TTC549 (cell line): ENCODE data around the gene MIA2.
A peak's percentile ranks its signal among the peaks of the same experiment; 100 is the strongest.
"Not testable (repeated sequence)": the region's sequence is repeated elsewhere in the genome, so short reads cannot be mapped to it uniquely, and the experiment has no call there.

Experiments
- FAIRE-seq: peaks from 2 replicates; lab custom pipeline; 2012; peaks lifted over from hg19 to GRCh38; lab: Jason Lieb, UNC

MIA2 gene

DNA sequence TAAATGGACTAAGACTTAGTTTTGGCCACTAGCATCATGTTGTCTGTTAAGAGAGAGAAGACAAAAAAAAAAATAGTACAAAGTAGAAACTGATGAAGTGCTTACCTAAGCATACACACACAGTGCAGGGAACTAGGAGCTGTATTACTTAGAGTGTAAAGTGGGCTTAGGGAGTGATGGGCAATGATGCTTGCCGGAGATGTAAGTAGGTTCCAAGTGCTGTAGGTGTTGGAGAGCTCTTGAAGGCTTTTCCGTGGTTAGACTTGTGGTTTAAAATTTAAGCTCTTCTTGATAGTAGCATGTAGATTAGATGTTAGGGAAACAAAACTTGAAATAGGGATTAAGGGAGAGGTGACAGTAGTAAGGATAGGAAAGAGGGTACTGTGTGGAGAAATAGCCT is 34.7 kb downstream of the MIA2 start:
- FAIRE-seq: no peak

DNA sequence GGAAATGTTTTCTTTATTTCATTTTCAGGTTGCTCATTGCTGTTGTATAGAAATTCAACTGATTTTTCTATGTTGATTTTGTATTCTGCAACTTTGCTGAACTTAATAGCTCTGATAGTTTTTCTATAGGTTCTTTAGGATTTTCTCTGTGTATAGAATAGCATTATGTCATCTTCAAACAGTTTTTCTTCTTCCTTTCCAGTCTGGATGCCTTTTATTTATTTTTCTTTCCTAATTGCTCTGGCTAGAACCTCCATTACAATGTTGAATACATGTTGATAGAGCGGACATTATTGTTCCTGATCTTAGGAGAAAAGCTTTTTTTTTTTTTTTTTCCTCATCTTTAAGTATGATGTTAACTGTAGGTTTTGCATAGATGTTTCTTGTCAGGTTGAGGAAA is 39.2 kb downstream of the MIA2 start:
- FAIRE-seq: no peak

DNA sequence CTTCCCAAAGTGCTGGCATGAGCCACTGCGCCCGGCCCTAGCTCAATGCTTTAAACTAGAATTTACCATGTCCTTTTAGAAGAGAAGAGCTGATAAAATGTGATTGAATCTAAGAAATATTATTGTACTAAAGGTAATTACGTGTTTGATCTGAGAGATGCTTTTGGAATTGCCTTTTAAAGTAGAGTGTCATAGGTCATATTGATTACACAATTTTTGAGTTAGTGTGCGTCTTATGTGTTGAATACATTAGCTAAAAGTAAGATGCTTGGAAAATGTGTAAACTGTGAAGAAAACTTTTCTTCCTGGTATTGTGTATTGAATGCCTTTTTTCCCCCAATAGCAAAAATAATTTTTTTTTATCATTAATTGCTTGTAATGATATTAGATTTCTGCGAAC is 41.7 kb downstream of the MIA2 start:
- no peak for FAIRE-seq

DNA sequence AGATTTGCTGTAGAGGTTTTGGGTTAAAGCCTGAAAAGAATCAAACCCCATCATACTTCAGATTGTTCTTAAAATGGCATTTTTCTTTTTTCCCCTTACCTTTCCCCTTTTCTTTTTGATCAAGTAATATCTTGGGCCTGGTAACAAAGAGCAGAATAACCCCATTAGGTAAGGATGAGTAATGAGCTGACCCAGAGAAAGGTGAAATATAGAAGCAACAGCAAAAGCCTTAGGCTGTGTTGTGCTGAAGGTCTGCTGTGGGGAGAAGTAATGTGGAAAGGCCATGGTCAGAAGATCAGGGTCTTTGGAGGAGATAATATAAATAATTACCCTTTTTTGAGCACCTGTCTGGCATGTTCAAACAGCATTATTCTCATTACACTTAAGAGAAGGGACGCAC is 42.3 kb downstream of the MIA2 start:
- FAIRE-seq: no peak

DNA sequence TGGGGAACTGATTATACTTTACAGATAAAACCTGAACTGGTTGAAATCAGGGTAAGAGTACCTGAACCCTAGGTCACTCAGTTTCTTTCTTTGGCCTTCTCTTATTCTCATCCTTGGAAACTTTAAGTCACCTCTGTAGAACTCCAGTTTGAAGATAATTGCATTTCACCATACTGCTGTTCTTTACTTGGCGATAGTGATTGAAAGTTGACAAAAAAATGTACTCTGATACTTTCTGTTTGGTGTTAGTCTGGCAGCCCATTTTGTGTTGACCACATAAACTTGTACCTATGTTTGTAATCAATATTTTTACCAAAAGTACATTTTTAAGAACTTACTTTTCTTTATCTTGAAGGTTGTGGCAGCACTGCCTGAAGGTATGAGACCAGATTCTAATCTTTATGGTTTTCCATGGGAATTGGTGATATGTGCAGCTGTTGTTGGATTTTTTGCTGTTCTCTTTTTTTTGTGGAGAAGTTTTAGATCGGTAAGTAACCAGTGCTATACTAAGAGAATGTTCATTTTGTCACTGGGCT is 42.9 kb downstream of the MIA2 start:
- FAIRE-seq: no peak

DNA sequence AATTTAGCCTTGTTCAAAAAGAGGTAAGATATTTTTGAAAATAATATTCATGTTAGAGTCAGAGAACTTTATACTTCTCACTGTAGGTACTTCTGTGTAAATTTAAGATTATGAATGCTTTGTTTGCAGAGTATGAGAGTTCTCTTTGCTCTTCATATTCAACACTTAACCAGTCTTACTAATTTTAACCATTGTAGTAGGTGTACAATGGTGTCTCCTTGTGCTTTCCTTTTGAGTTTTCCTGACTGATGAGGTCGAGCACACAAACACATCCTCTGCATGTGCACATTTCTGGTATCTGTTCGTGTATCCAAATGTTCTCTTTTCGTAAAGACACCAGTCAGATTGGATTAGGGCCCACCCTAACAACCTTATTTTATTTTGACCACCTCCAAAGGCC is 45.8 kb downstream of the MIA2 start:
- FAIRE-seq: no peak

DNA sequence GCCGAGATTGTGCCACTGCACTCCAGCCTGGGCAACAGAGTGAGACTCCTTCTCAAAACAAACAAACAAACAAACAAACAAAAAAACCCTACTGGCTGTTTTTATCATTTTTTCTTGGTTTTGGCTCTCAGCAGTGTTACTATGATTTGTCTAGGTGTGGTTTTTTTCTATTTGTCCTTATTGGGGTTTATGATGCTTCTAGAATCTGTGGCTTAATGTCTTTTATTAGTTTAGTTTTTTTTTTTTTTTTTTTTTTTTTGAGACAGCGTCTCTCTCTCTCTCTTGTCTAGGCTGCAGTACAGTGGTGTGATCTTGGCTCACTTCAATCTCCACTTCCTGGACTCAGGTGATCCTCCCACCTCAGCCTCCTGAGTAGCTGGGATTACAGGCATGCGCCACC is 47.0 kb downstream of the MIA2 start:
- FAIRE-seq: not testable (repeated sequence)

DNA sequence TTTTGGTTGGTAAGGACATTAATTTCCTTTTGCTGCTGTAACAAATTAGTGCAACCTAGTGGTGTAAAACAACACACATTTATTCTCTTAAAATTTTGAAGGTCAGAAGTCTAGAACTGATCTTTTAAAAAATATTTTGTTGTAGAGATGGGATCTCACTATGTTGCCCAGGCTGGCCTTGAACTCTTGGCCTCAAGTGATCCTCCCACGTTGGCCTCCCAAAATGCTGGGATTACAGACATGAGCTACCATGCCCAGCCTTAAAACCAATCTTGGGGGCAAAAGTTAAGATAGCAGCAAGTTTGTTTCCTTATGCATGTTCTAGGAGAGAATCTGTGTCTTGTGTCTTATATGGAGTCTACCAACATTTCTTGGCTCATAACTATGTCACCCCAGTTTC is 55.8 kb downstream of the MIA2 start:
- no peak for FAIRE-seq

DNA sequence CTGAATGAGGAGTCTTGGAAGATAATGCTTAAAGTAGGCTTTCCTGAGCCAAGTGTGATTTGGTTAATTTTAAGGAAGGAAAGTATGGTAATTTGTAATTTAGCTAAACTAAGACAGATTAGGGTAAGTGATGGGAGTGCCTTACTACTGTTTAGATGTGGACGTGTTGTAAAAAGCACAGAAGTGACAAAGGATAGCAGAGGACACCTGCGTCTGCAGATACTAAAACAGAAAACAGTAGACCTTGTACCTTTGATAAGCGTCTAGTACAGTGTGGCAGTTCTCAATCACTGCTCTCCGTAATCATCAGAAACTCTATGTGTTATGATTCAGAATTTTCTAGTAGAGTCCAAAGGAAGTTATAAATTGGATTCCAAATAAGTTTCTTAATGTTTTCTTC is 58.0 kb downstream of the MIA2 start:
- no peak for FAIRE-seq

DNA sequence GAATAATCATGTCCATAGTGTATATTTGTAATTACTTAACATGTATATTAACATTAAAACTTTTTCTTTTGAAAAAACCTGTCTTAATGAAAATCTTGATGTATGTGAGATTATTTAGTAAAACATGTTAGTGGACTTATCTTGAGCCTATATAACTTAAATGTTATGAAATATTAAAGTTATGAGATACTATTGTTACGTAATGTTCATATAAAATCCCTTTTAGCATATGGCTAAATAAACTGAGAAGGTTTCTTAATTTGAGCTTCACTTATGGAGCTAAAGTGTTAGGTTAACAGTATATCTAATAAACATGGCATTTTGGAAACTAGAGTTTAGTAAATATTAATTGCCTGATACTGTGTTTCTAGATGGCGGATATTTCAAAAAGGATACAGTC is 59.9 kb downstream of the MIA2 start:
- FAIRE-seq: peak; percentile 29

DNA sequence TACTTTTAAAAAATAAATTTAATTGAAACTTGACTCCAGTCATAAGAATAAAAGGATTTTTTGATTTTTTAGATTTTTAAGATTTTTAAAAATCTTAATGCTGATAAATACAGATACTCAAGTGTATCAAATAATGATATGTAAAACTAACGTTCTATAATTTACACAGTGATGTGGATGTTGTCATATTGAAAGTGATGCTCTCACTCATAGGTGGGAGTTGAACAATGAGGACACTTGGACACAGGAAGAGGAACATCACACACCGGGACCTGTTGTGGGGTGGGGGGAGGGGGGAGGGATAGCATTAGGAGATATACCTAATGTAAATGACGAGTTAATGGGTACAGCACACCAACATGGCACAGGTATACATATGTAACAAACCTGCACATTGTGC is 66.7 kb downstream of the MIA2 start:
- FAIRE-seq: peak; percentile 13

DNA sequence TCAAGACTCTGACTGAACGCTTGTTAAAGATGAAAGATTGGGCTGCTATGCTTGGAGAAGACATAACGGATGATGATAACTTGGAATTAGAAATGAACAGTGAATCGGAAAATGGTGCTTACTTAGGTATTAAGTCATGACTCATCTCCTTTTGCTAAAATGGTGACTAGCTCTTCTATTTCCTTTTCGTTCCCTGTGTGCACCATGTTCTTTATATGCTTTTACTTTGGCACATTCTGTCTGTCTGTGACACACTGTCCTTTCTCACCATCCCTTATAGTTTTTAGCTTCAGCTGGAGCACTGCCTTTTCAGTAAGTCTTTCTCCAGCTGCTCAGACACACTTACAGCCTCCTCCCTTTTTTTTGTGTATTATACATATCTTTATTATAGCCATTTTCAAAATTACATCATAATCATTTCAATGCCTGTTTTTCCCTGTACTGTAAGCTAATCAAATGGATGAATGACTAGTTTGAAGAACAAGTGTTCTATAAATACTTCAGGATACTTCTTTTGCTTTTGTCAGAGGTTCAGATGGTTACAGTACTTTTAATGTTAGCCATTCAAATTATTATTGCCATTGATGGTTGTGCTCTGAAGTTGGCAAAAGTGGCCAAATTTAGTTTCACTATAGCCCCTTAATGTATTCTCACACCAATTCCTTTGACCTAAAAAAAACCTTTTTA is 68.6 kb downstream of the MIA2 start:
- no peak for FAIRE-seq

DNA sequence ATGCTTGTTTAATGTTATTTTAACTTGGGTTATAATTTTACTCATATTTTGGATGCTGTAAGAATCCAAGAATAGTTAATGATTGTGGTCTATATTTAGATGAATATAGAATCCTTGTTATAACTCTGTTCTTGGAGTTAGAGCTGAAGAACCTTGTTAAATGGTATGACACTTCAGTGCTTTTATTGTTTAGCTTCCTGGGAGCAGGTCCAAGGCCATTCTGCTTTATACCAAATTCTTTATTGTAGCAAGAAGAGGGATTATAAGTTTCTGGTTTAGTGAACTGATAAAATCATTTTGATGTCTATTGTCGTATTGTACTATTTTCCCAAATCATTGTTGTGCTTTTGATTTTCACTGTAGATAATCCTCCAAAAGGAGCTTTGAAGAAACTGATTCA is 69.4 kb downstream of the MIA2 start:
- FAIRE-seq: no peak

DNA sequence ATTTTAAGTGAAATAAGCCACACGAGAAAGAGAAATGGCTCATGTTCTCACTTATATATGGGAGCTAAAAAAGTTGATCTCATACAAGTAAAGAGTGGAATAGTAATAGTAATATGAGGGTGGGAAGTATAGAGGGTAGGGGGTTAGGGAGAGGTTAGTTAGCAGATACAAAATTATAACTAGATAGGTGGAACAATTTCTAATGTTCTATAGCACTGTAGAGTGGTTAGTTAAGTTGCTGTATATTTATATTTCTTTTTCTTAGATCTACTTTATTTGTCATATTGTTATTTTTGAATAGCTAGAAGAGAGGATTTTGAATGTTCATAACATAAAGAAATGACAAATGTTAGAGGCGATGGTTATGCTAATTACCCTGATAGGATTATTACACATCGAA is 74.1 kb downstream of the MIA2 start:
- FAIRE-seq: no peak

DNA sequence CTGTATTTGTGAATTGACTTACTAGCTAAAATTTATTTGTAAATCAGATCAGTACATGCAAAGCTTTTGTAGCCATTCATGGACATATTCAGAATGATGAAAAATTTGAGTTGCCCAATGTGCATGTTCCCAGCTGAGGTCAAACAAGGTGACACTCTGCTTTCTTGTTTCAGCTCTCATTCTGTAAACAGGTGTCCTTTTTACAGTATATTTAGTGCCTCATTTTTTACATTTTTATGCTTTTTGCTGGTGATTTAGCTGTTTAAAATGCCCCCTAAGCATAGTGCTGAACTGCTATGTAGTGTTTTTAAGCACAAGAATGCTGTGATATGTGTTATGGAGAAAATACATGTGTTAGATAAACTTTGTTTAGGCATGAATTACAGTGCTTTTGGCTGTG is 76.3 kb downstream of the MIA2 start:
- no peak for FAIRE-seq

DNA sequence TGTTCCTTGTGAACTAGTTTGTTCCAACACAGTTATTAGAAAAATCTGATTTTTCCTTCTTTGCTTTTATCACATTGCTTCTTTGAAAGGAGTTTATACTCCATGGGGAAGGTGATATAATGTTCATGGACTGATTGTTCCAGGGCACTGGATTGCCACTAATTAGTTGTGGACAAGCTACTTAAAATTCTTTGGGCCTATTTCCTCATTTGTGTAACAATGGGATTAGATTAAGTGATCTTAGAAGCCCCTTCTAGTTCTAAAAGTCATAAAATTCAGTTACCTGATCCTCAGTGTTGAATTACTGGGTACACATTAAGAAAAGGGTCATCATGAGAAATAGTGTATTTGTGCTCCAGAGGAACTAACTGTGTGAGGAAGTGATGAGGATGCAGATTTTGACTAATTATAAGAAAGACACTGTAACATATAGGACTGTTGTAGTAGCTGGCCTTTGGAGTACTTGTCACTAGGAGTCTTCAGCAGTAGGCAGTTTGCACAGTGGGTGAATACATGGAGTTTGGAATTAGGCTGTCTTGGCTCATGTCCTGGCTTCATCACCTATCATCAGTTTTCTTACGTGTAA is 82.2 kb downstream of the MIA2 start:
- FAIRE-seq: no peak

DNA sequence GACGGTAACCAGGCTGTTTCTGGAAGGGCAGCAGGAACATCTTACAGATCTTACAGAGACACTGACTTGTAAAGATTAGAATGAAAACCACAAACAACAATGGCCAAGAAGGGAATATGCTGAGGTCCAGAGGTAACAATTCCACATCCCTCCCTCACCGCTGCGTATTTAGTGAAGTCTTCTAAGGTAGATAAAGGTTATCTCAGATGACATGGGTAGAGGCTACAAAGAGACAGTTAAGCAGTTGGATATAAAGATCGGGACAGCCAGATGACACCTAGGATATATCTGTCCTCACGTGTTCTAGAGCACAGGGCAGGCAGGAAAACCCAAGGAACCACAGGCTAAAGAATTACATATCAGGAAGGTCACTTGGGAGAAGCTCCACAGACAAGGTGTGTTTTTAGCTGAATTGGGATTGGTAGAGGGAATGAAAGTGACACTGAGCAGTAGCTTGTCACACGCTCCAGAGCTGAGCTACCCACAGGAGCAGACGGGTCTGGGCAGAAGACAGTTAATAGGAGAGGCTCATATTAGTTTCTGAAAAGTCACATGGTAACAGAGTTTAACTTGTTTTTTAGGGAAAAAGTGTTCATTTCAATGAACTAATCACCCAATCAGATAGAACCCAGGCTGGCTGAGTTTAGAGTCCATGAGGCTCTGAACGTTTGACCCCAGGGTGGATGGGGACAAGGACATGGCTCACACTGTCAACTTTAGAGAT is 83.3 kb downstream of the MIA2 start:
- no peak for FAIRE-seq

DNA sequence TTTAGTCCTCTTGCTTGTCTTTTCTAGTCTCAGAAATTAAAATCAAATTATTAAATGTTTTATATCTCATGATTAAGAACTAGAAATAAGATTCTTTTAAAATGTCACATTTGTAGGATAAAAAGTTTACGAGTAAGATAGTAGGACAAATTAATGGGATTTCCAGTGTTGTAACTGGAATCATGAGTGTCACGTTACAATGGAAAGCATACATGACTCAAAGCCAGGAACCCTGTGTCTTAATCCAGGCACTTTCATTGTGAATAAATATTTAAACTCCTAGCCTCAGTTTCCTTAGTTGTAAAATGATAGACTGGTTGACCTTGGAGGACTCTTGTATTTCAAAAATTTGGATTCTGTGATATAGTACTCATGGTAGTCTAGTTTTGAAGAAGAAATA is 84.9 kb downstream of the MIA2 start:
- no peak for FAIRE-seq

DNA sequence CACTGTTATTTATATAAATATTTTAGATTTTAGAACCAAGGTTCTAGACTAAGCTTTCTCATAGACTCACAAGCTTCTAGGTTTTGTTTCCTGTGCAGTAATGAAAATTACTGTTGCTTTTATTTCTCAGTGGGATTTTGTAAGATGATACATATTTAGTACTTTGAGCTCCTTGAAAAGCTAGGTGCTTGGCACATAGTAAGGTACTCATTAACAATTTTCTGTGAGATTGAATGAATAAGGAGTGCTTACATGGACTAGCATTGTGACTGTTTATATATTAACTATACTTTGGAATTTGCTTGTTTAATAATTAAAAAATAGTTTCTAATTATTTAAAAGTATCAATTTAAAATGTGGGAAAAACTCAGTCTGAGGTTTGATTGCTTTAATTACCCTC is 85.7 kb downstream of the MIA2 start:
- FAIRE-seq: no peak

DNA sequence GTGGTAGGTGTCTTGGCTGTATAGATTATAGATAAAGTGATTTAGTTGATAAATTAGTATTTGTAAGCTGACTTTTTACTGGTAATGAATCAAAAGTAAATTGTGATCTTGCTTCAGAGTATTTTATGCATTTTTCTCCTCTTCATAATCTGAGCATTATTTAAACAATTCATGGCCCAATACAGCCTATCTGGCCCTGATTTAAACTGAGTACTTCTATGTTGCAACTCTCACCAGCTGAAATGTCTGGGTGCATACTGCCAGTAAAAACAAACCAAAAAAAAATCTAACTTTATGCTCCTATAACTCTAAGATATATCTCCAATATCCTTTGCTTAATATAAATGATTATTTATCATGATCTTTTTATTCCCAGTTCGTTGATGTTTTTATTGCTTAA is 86.6 kb downstream of the MIA2 start:
- no peak for FAIRE-seq

DNA sequence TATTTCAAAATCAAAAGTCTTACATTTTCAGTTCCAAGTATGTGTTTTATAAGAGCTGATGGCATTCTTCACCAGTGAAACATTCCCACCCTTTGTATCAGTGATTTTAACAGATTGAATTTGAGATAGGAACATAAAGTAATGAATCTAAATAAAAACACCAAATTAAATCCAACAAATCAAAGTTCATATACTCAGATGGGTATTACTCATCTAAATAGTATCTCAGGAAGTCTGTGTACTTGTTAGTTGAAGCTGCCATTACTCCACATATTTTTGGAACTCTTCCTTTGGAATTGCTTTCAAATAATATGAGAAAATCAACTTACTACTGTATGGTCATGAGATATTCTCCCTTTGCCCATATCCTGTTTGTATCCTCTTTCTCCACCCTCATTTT is 89.1 kb downstream of the MIA2 start:
- no peak for FAIRE-seq

DNA sequence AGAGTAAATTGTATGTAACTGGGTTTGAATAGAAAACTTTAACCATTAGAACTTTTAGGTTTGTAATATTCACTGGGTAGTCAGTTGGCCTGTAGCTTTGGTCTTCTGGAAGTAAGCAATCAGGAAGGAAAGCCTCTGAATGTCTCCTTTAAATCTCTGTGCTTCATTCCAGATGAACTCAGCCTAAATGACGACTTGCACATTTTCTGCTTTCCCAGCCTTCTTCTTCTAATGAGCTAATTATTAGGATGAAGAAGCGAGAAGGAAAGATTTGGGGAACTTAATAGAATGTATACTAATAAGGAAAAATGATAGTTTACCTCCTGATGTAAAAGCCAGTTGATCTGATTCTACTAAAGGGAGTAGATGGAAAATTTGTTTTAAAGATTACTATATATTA is 90.4 kb downstream of the MIA2 start:
- no peak for FAIRE-seq

DNA sequence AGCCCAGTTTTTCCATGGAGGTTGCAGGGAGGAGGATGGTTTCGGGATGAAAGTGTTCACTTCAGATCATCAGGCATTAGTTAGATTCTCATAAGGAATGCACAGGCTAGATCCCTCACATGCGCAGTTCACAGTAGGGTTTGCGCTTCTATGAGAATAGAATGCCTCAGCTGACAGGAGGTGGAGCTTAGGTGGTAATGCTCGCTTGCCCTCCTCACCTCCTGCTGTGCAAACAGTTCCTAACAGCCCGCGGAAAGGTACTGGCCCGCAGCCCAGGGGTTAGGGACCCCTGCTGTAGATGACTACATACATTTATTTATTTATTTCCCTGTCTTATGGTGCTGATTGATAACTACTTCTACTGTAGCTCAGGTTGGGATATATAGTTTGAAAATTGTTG is 105.3 kb downstream of the MIA2 start:
- FAIRE-seq: no peak

DNA sequence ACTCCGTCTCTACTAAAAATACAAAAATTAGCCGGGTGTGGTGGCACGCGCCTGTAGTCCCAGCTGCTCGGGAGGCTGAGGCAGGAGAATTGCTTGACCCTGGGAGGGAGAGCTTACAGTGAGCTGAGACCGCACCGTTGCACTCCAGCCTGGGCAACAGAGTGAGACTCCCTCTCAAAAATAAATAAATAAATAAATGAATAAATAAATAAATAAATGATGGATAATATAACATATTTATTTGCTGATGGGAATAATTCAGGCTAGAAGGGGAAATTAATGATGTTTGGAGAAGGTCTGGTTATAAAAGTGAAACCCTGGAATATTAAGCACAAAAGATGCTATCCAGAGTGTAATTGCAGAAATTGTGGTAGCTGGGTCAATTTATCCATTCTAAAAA is 107.4 kb downstream of the MIA2 start:
- not testable (repeated sequence) for FAIRE-seq
